Effector memory CD4-positive, alpha-beta T cell (primary cell): ENCODE data around the gene ZNF276.

ENCODE experiments used
- DNase-seq, 3 donors: peaks; one replicate each; pipeline ENCODE4 v3.0.0-alpha.2; 2020
- H3K27ac ChIP-seq: 2 replicates; pipeline ENCODE4 v1.7.0; 2013; ENCODE audit warnings: mild to moderate bottlenecking, low read length, moderate library complexity; ENCODE audit not compliant: insufficient read depth, poor library complexity, severe bottlenecking
- H3K27me3 ChIP-seq: replicated peaks from 2 replicates; pipeline ENCODE4 v1.7.0; 2013; ENCODE audit warnings: mild to moderate bottlenecking, low read length; ENCODE audit not compliant: insufficient read depth, control insufficient read depth, poor library complexity, severe bottlenecking
- H3K36me3 ChIP-seq: 2 replicates; pipeline ENCODE4 v1.7.0; 2013; ENCODE audit warnings: mild to moderate bottlenecking, low read length, moderate library complexity; ENCODE audit not compliant: control insufficient read depth, insufficient read depth
- H3K4me1 ChIP-seq: 2 replicates; pipeline ENCODE4 v1.7.0; 2013; ENCODE audit warnings: low read length, mild to moderate bottlenecking; ENCODE audit not compliant: control insufficient read depth, insufficient read depth, poor library complexity, severe bottlenecking
- H3K4me3 ChIP-seq: 2 replicates; pipeline ENCODE4 v1.7.0; 2013; ENCODE audit warnings: low read length, low read depth, mild to moderate bottlenecking; ENCODE audit not compliant: insufficient read depth, poor library complexity, severe bottlenecking
- H3K9me3 ChIP-seq: 2 replicates; pipeline ENCODE4 v1.7.0; 2013; ENCODE audit warnings: mild to moderate bottlenecking, low read length, moderate library complexity; ENCODE audit not compliant: control insufficient read depth

ZNF276 gene

GRCh38 chr16:89729293-89729692 lies 8.0 kb downstream of the ZNF276 start:
- Histone ChIP-seq H3K9me3 (no peaks in the 10 kb centered on the region), H3K27ac (no peak overlapping the region), H3K27me3 (no peaks in the 10 kb centered on the region), H3K4me3 (no peak overlapping the region), H3K36me3 (peaks cover 83% of the 10 kb centered on the region), H3K4me1 (peaks cover 54% of the 10 kb centered on the region)
- DNase-seq: no peak

- Histone ChIP-seq H3K4me3 (no peak overlapping the region), H3K4me1 (peaks cover 47% of the 10 kb centered on the region), H3K27me3 (no peaks in the 10 kb centered on the region), H3K36me3 (peaks cover 82% of the 10 kb centered on the region), H3K9me3 (no peaks in the 10 kb centered on the region), H3K27ac (no peak overlapping the region)
- DNase-seq: no peak
Observed at GRCh38 chr16:89729863-89730593, 8.7 kb downstream of the ZNF276 start.

GRCh38 chr16:89730610-89731234 lies 9.4 kb downstream of the ZNF276 start:
- Histone ChIP-seq H3K4me1 (peaks cover 45% of the 10 kb centered on the region), H3K9me3 (no peaks in the 10 kb centered on the region), H3K4me3 (no peak overlapping the region), H3K27me3 (no peaks in the 10 kb centered on the region), H3K36me3 (peaks cover 89% of the 10 kb centered on the region), H3K27ac (no peak overlapping the region)
- DNase-seq: no peak

- Histone ChIP-seq H3K27ac (peak overlapping the region; percentile 13), H3K4me1 (peaks cover 47% of the 10 kb centered on the region), H3K36me3 (peaks cover 85% of the 10 kb centered on the region), H3K4me3 (no peak overlapping the region), H3K9me3 (no peaks in the 10 kb centered on the region), H3K27me3 (no peaks in the 10 kb centered on the region)
- no peak for DNase-seq
Observed at GRCh38 chr16:89732142-89732917, 11.0 kb downstream of the ZNF276 start.

- Histone ChIP-seq H3K4me1 (peaks cover 48% of the 10 kb centered on the region), H3K27ac (no peak overlapping the region), H3K4me3 (no peak overlapping the region), H3K9me3 (no peaks in the 10 kb centered on the region), H3K36me3 (peaks cover 85% of the 10 kb centered on the region), H3K27me3 (no peaks in the 10 kb centered on the region)
- DNase-seq: no peak
Observed at GRCh38 chr16:89732918-89733242, 11.5 kb downstream of the ZNF276 start.

- Histone ChIP-seq H3K9me3 (no peaks in the 10 kb centered on the region), H3K27me3 (no peaks in the 10 kb centered on the region), H3K36me3 (peaks cover 85% of the 10 kb centered on the region), H3K27ac (no peak overlapping the region), H3K4me1 (peaks cover 52% of the 10 kb centered on the region), H3K4me3 (no peak overlapping the region)
- DNase-seq: no peak
Observed at GRCh38 chr16:89733322-89733721, 12.0 kb downstream of the ZNF276 start.

- H3K4me1 ChIP-seq: peaks cover 53% of the 10 kb centered on the region
- no peak overlapping the region for H3K4me3 ChIP-seq
- H3K27me3 ChIP-seq: no peaks in the 10 kb centered on the region
- H3K27ac ChIP-seq: no peak overlapping the region
- H3K9me3 ChIP-seq: no peaks in the 10 kb centered on the region
- peaks cover 86% of the 10 kb centered on the region for H3K36me3 ChIP-seq
- DNase-seq: no peak
Observed at GRCh38 chr16:89733792-89734191, 12.5 kb downstream of the ZNF276 start.

- DNase-seq: no peak
- H3K4me1 ChIP-seq: peaks cover 34% of the 10 kb centered on the region
- no peak overlapping the region for H3K27ac ChIP-seq
- no peak overlapping the region for H3K4me3 ChIP-seq
- no peaks in the 10 kb centered on the region for H3K27me3 ChIP-seq
- peaks cover 75% of the 10 kb centered on the region for H3K36me3 ChIP-seq
- H3K9me3 ChIP-seq: no peaks in the 10 kb centered on the region
Observed at GRCh38 chr16:89736554-89736953, 15.2 kb downstream of the ZNF276 start.

GRCh38 chr16:89737341-89738071 lies 16.2 kb downstream of the ZNF276 start:
- DNase-seq: peak; percentile 24 to 36 (median 34)
- H3K27me3 ChIP-seq: no peaks in the 10 kb centered on the region
- H3K27ac ChIP-seq: peak overlapping the region; percentile 11
- H3K9me3 ChIP-seq: no peaks in the 10 kb centered on the region
- peaks cover 65% of the 10 kb centered on the region for H3K36me3 ChIP-seq
- H3K4me3 ChIP-seq: no peak overlapping the region
- H3K4me1 ChIP-seq: peaks cover 32% of the 10 kb centered on the region
